ENCODE results near the gene FAM193A.

The FAM193A gene

GRCh38 chr4:2743518-2744445, 207.3 kb downstream of the FAM193A start:
- Histone ChIP-seq H3K27ac (ENCODE audit: poor library complexity, severe bottlenecking) (no peak overlapping the region), H3K4me3 (ENCODE audit: severe bottlenecking) (no peak overlapping the region), H3K4me1 (ENCODE audit: insufficient read depth, poor library complexity, severe bottlenecking) (peaks cover 21% of the 10 kb centered on the region), H3K36me3 (ENCODE audit: low read depth) (peaks cover 36% of the 10 kb centered on the region), H3K9me3 (ENCODE audit: severe bottlenecking) (no peaks in the 10 kb centered on the region), H3K27me3 (ENCODE audit: insufficient read depth, poor library complexity, severe bottlenecking) (no peaks in the 10 kb centered on the region)
- DNase-seq (ENCODE audit: low spot score) = no peak
- TF ChIP-seq CTCF (IDR thresholded peaks at IDR 0.05; ENCODE audit: poor library complexity, severe bottlenecking) = no peak
- no peak for ATAC-seq (ENCODE audit: low read depth)

- no peak overlapping the region for H3K27ac ChIP-seq (ENCODE audit: poor library complexity, severe bottlenecking)
- no peaks in the 10 kb centered on the region for H3K9me3 ChIP-seq (ENCODE audit: severe bottlenecking)
- H3K36me3 ChIP-seq (ENCODE audit: low read depth) = peaks cover 36% of the 10 kb centered on the region
- no peaks in the 10 kb centered on the region for H3K27me3 ChIP-seq (ENCODE audit: insufficient read depth, poor library complexity, severe bottlenecking)
- H3K4me3 ChIP-seq (ENCODE audit: severe bottlenecking) = no peak overlapping the region
- peaks cover 21% of the 10 kb centered on the region for H3K4me1 ChIP-seq (ENCODE audit: insufficient read depth, poor library complexity, severe bottlenecking)
- TF ChIP-seq CTCF (IDR thresholded peaks at IDR 0.05; ENCODE audit: poor library complexity, severe bottlenecking) = no peak
- ATAC-seq (ENCODE audit: low read depth) (no peak), DNase-seq (ENCODE audit: low spot score) (no peak)
Measured at GRCh38 chr4:2744576-2745270, 208.3 kb downstream of the FAM193A start.

- H3K36me3 ChIP-seq (ENCODE audit: low read depth) = peaks cover 36% of the 10 kb centered on the region
- H3K4me1 ChIP-seq (ENCODE audit: insufficient read depth, poor library complexity, severe bottlenecking) = peaks cover 21% of the 10 kb centered on the region
- DNase-seq (ENCODE audit: low spot score) (no peak), ATAC-seq (ENCODE audit: low read depth) (no peak)
- H3K27me3 ChIP-seq (ENCODE audit: insufficient read depth, poor library complexity, severe bottlenecking) = no peaks in the 10 kb centered on the region
- no peak for TF ChIP-seq CTCF (IDR thresholded peaks at IDR 0.05; ENCODE audit: poor library complexity, severe bottlenecking)
- H3K27ac ChIP-seq (ENCODE audit: poor library complexity, severe bottlenecking) = peak overlapping the region; percentile 46
- no peaks in the 10 kb centered on the region for H3K9me3 ChIP-seq (ENCODE audit: severe bottlenecking)
- H3K4me3 ChIP-seq (ENCODE audit: severe bottlenecking) = no peak overlapping the region
Measured at GRCh38 chr4:2745516-2745915, 209.1 kb downstream of the FAM193A start.

DNA sequence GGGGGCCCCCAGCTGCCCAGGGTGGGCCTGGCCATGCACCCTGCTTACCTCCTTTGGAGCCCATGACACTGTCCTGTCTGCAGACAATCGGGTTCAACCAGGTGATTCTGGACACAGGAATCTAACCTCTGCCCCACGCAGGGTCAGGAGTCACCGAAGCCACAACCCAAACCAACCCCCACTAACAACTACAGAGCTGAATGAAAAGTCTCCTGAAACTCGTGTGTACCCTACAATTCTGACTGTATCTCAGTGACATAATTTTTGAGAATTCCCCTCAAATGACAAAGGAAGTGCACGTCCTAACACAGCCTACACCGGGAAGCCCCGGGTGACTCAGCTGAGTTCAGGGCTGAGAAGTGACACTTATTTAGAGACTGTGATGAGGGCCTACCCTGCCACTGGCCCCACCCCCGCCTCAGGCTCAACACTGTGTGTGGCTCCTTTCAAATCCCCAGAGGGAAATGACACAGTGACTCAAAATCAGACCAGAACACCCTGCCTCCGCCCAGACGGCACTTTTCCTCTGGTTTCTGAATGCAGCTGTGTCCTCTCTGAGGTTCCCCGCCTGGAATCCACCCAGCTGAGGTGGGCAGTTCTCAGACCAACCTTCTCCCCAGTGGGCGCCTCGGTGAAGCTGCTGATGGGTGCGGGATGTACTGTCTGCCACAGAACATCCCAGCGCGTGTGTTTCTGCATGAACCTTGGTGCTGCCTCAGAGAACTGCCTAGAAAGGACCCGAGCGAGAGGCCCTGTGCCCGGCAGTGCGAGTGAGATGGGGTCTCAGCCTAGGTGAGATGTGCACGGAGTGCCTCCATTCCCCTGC, 209.7 kb downstream of the FAM193A start:
- peak overlapping the region; percentile 46 for H3K27ac ChIP-seq (ENCODE audit: poor library complexity, severe bottlenecking)
- DNase-seq (ENCODE audit: low spot score) (no peak), ATAC-seq (ENCODE audit: low read depth) (peak; percentile 68)
- no peak overlapping the region for H3K4me3 ChIP-seq (ENCODE audit: severe bottlenecking)
- H3K9me3 ChIP-seq (ENCODE audit: severe bottlenecking) = no peaks in the 10 kb centered on the region
- H3K27me3 ChIP-seq (ENCODE audit: insufficient read depth, poor library complexity, severe bottlenecking) = no peaks in the 10 kb centered on the region
- H3K4me1 ChIP-seq (ENCODE audit: insufficient read depth, poor library complexity, severe bottlenecking) = peaks cover 21% of the 10 kb centered on the region
- H3K36me3 ChIP-seq (ENCODE audit: low read depth) = peaks cover 36% of the 10 kb centered on the region
- TF ChIP-seq CTCF (IDR thresholded peaks at IDR 0.05; ENCODE audit: poor library complexity, severe bottlenecking) = no peak
